ENCODE data around the gene GRM7. TPM values are rescaled to one million over a fixed set of nuclear protein-coding genes. Genes with fewer than 3 reads are reported as not detected.

The GRM7 gene
- total and polyA plus RNA-seq, 9 of the 15 experiments (the other 6 are each of a cell fraction or from before 2014, with no cell fraction given): not detected

DNA sequence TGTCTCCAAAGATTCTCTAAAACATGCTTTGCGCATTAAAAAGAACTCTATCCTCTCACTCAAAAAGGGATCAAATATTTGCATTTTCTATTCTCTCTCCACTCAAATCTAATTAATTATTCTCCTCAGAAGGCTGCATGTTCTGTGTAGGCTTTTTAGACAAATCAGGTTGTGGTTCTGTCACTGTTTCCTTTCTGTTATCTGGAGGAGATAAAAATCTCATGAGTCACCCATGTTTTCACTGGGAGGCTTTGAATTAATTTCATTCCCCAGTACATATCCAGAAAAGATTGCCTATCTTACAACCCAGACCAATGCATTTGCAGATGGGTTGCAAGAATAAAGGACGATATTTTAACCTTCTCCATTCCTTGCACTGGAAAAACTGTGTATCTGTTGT lies 446.5 kb downstream of the GRM7 start:
- H3K9ac ChIP-seq (ENCODE audit: insufficient read depth in 1 of 2, low read depth in 2 of 2, low read length in 2 of 2): no peak overlapping the region
- no peaks in the 10 kb centered on the region for H3K36me3 ChIP-seq (ENCODE audit: control insufficient read depth, insufficient read depth, low read length)
- in situ Hi-C loops (cut with MboI): no loop called here
- H3K9me1 ChIP-seq (ENCODE audit: control insufficient read depth, insufficient read depth, low read length): no peaks in the 10 kb centered on the region
- no peak for ATAC-seq
- peaks cover 5% of the 10 kb centered on the region for H3K9me3 ChIP-seq (replicated peaks; ENCODE audit: control insufficient read depth, insufficient read depth, low read depth, low read length)
- BruUV-seq (replicated peaks): no TSS peak
- no peak overlapping the region for H3K4me3 ChIP-seq
- no peak overlapping the region for H3K27ac ChIP-seq (ENCODE audit: extremely low read depth, low read depth, low read length)
- H3K4me2 ChIP-seq (ENCODE audit: insufficient read depth, low read length): no peak overlapping the region
- TF ChIP-seq PHTF2 (CRISPR knock-in tag; IDR thresholded peaks at IDR 0.05) (no peak), JUN (IDR thresholded peaks at IDR 0.05; ENCODE audit: borderline replicate concordance, low read depth, low read length) (no peak), JUN (CRISPR knock-in tag; IDR thresholded peaks at IDR 0.05; ENCODE audit: borderline replicate concordance) (no peak), TAF7 (tag; IDR thresholded peaks at IDR 0.05) (no peak), ZNF232 (CRISPR knock-in tag; IDR thresholded peaks at IDR 0.05) (no peak)
- TF ChIP-seq, protein P1, sequence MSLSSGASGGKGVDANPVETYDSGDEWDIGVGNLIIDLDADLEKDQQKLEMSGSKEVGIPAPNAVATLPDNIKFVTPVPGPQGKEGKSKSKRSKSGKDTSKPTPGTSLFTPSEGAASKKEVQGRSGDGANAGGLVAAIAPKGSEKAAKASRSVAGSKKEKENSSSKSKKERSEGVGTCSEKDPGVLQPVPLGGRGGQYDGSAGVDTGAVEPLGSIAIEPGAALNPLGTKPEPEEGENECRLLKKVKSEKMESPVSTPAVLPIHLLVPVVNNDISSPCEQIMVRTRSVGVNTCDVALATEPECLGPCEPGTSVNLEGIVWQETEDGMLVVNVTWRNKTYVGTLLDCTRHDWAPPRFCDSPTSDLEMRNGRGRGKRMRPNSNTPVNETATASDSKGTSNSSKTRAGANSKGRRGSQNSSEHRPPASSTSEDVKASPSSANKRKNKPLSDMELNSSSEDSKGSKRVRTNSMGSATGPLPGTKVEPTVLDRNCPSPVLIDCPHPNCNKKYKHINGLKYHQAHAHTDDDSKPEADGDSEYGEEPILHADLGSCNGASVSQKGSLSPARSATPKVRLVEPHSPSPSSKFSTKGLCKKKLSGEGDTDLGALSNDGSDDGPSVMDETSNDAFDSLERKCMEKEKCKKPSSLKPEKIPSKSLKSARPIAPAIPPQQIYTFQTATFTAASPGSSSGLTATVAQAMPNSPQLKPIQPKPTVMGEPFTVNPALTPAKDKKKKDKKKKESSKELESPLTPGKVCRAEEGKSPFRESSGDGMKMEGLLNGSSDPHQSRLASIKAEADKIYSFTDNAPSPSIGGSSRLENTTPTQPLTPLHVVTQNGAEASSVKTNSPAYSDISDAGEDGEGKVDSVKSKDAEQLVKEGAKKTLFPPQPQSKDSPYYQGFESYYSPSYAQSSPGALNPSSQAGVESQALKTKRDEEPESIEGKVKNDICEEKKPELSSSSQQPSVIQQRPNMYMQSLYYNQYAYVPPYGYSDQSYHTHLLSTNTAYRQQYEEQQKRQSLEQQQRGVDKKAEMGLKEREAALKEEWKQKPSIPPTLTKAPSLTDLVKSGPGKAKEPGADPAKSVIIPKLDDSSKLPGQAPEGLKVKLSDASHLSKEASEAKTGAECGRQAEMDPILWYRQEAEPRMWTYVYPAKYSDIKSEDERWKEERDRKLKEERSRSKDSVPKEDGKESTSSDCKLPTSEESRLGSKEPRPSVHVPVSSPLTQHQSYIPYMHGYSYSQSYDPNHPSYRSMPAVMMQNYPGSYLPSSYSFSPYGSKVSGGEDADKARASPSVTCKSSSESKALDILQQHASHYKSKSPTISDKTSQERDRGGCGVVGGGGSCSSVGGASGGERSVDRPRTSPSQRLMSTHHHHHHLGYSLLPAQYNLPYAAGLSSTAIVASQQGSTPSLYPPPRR (CRISPR knock-in tag; IDR thresholded peaks at IDR 0.05; ENCODE audit: borderline replicate concordance): no peak
- no peaks in the 10 kb centered on the region for H4K20me1 ChIP-seq (replicated peaks; ENCODE audit: control insufficient read depth, insufficient read depth, low read length)
- ChIA-PET CTCF (ENCODE audit: low intra/inter-chr PET ratio) (no interaction called here), POLR2A (no interaction called here)
- 3% methylated on average over 2 of the region's 2 CpGs for WGBS (ENCODE audit: insufficient coverage, low coverage, missing lambda C conversion rate)
- H3K79me2 ChIP-seq (ENCODE audit: control insufficient read depth, insufficient read depth, low read length): no peaks in the 10 kb centered on the region
- no peak for DNase-seq (ENCODE audit: extremely low read depth in 1 of 4, low spot score in 3 of 4)
- no peak overlapping the region for H2AFZ ChIP-seq (ENCODE audit: low read depth, low read length)
- no peak for FAIRE-seq
- intact Hi-C loops (cut with micrococcal nuclease): no loop called here
- H3K4me1 ChIP-seq (replicated peaks in 1 of 2; ENCODE audit: control insufficient read depth in 2 of 2, insufficient read depth in 2 of 2, low read length in 2 of 2): no peaks in the 10 kb centered on the region
- H3K27me3 ChIP-seq (ENCODE audit: control insufficient read depth in 2 of 2, insufficient read depth in 2 of 2, low read length in 2 of 2): no peaks in the 10 kb centered on the region

All from K562 (cell line).